Activated naive CD4-positive, alpha-beta T cell treated with anti-CD3 and anti-CD28 coated beads, Interleukin-2, amount 50 U/mL, for 16 hours (primary cell): ENCODE data around the gene BANF1.
"Not testable (repeated sequence)": the region's sequence is repeated elsewhere in the genome, so short reads cannot be mapped to it uniquely, and the experiment has no call there.

Source experiments
- DNase-seq: peaks from one replicate; pipeline ENCODE4 v3.0.0-alpha.2; 2020

Gene BANF1

GRCh38 chr11:66011785-66012303 is 9.5 kb downstream of the BANF1 start, which contains the start of gene CST6:
TSS of gene CST6 (plus strand) at chr11:66012008. CDS start at chr11:66012045, 37 bp downstream.
- DNase-seq: no peak

GRCh38 chr11:66012371-66012945 is 10.2 kb downstream of the BANF1 start:
- DNase-seq: no peak

DNA sequence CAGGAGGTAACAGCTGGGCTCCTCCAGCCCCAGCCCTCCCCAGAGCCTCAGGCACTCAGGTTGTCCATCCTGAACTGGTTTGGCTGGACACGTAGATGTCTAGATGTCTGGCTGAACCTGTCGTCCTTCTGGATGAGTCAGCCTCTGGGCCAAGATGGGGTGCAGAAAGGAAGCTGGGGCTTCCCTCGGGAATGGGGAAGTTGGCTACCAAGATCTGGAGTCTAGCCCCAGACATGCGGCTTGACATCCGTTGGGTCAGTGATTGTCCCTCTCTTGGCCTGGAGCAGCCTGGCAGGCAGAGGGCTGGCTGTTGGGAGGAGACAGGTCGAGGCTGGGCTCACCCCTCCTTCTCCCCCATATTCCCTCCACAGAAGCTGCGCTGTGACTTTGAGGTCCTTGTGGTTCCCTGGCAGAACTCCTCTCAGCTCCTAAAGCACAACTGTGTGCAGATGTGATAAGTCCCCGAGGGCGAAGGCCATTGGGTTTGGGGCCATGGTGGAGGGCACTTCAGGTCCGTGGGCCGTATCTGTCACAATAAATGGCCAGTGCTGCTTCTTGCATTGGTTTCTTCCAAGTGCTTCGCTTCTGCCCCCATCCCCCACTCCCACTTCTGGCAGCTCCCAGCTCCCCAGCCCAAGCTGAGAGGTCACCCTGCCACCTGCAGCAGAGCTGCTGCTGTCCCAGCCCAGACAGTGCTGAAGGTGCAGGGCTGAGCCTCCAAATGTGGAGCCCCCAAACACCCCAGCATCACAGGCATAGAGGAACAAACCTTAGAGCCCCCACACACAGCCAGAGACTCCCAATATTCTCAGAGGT is 10.9 kb downstream of the BANF1 start:
- no peak for DNase-seq

DNA sequence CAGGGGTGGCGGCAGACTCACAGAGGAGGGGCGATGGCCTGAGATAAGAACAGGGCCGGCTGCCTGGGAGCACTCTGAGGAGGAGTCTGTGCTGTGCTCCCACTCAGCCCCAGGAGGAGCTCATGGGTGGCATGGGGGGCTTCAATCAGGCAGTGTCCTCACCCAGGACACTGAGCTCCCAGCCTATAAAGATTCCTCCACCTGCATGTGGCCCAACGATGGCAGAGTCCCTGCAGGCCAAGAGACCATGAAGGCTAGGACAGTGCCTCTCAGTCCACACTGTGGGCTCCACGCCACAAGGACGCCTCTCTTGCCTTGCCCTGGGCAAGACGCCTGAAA is 11.4 kb downstream of the BANF1 start:
- no peak for DNase-seq

GRCh38 chr11:66014804-66015453 is 12.6 kb downstream of the BANF1 start:
- DNase-seq: no peak

DNA sequence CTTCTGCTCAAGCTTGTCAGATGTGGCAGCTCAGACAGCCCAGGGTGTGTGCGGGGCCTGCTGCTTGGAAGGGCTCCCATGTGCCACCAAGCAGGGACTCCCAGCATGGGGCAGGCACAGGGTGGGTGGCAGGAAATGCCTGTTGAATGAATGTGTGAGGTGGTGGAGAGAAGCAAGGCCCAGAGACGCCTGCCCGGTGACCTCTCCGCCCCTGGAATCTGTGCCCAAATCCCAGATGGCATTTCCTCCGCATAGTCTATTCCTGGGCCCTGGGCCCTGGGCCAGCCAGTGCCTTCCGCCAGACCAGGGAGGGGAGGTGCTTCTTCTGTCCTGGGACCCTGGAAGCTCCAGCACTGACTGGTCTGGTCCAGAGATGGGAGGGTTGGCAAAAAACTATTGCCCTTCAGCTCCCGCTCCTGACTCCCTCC is 13.2 kb downstream of the BANF1 start:
- no peak for DNase-seq

DNA sequence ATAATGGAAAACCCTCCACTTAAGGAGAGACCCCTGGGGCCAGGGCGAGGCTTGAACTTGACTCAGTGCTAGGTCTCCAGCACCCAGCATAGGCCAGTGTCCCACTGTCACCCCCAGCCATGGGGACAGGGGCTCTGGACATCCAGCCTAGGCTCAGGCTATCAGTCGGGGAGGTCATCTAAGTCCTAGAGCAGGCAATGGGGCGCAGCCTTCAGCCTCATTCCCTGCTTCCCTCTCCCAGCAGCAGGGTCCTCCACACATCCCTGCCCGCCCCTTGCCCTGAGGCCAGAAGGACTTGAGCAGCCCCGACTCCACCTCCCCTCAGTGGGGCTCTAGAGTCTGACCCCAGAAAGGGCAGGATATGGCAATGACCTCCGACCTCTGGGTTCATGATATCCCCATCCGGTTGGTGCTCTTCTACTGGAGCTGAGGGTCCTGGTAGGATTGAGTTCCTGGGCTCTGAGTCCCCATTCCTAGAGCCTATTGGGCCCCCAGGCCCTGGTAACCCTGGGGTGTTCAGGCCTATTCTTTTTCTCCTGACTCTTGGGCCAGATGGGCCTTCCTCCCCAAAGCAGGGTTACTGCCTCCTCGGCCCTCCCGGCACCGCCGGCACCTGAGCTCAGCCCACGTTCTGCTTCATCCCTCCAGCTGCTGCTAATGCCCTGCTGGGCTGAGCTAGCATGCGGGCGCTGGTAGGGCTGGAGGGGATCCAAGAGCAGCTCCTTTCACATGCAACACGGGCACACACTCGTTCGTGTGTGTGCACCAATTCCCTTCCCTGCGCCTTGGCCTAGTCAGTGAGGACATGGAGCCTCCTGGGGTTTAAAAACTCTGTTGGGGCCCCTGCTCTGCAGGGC is 13.9 kb downstream of the BANF1 start:
- no peak for DNase-seq

DNA sequence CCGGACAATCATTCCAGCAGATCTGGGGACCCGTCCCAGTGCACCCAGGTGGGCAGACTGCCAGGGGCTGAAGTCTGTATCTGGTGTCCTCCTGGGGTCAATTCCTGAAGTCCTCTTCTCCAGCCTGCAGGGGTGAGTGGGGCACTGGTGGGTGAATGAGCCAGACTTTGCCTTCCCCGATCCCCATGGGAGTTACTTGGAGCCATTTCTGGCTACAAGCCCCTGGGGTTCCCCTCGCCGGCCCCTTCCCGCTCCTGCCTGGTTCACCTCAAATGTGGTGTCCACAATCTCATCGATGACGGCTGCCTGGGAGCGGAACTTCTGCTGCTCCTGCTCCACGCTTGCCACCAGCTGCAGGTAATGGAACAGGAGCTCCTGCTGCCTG is 14.5 kb downstream of the BANF1 start:
- DNase-seq: no peak

DNA sequence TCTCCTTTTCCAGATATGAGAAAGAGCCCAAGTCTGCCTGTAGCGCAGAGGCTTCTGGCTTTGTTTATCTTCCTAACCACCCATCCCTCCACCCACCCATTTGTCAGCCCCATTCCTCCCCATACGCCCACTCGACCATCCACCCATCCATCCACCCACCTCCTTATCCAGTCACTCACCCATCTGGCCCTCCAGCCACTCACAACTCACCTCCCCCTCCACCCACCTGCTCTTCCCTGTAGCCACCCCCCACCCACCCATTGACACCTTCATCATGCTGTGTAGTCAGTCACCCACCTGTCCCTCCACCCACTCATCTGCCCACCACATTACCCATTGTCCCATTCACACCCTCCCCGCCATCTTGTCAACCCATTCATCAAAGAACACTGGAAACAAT is 15.0 kb downstream of the BANF1 start:
- no peak for DNase-seq

DNA sequence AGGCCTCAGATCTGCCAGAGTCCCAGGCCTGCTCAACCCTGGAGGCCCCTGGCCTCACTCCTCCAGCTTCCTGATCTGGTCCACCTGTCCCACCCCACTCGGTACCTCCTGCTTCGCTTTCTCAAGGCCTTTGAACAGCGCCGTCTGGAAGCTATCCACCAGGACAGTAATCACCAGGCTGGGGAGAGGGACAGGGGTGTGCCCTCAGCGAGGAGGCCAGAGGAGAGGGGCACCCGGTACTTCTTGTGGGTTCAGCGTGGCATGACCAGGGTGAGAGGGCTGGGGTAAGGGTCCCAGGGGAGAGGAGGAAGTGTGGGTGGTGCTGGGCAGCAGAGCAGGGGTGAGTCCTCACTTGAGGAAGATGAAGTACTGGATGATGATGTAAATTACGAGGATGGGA is 17.9 kb downstream of the BANF1 start:
- no peak for DNase-seq

DNA sequence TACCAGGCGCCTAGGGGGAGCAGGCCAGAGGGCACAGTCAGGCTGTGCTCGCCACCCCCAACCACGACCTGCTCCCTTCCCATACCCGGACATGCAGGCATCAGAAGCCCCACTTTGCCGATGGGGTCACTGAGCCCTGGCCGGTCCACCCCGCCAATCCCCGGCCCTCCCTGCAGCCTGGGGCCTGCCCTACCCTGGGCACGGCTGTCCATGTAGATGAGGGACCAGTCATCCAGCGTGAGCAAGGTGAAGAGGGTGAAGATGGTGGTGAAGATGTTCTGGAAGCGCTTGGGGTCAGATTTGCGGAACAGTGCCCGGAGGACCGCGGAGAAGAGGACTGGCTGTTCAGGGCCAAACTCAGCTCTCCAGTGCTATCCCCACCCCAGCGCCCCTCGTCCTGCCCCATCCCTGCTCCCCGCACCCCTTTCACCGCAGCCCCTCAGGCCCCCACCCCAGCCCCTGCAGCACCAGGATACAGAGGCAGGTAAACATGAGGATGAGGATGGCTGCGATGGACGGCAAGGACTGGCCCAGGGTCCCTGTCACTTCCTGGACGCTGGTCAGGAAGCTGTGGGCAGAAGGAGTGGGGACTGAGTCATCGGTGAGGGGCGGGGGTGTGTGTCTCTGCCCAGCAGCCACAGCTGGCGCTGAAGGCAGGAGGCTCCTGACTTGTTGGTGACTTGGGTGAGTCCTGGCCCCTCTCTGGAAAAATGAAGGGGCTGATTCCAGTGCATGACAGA is 18.5 kb downstream of the BANF1 start:
- no peak for DNase-seq

- peak; percentile 81 for DNase-seq
Observed at GRCh38 chr11:66022401-66023185, 20.3 kb downstream of the BANF1 start.

GRCh38 chr11:66023186-66023440 is 20.8 kb downstream of the BANF1 start:
- not testable (repeated sequence) for DNase-seq

- no peak for DNase-seq
Observed at GRCh38 chr11:66026017-66026529, 23.8 kb downstream of the BANF1 start, which contains the start of gene CATSPER1. TSS of gene CATSPER1 (minus strand) at chr11:66026479. CDS start at chr11:66026379, 100 bp downstream.

GRCh38 chr11:66032957-66033735 is 30.8 kb downstream of the BANF1 start:
- DNase-seq: no peak

- DNase-seq: no peak
Observed at GRCh38 chr11:66035653-66036333, 33.5 kb downstream of the BANF1 start.

GRCh38 chr11:66036334-66036710 is 34.0 kb downstream of the BANF1 start:
- DNase-seq: no peak

GRCh38 chr11:66037327-66037726 is 35.0 kb downstream of the BANF1 start:
- DNase-seq: no peak

GRCh38 chr11:66039765-66040164 is 37.5 kb downstream of the BANF1 start:
- no peak for DNase-seq
